HL-60 (cell line): Measurements from ENCODE around the gene SEL1L.

Experiments
- CTCF ChIP-seq: IDR thresholded peaks from one replicate; pipeline ENCODE4 v1.5.1; 2011; ENCODE audit warnings: low read length, control low read depth, inconsistent platforms; ENCODE audit not compliant: insufficient read depth
- GABPA ChIP-seq: IDR thresholded peaks from 2 replicates; pipeline ENCODE4 v1.6.1; 2012; ENCODE audit warnings: low read depth
- POLR2AphosphoS5 ChIP-seq: IDR thresholded peaks from 2 replicates; pipeline ENCODE4 v1.6.1; 2012; ENCODE audit warnings: low read depth
- REST ChIP-seq: IDR thresholded peaks from 2 replicates; pipeline ENCODE4 v1.6.1; 2012; ENCODE audit warnings: low read depth; ENCODE audit not compliant: insufficient replicate concordance

- TF ChIP-seq CTCF (no peak), POLR2AphosphoS5 (no peak), REST (no peak), GABPA (no peak)
Observed at GRCh38 chr14:81436296-81437138, 97.1 kb downstream of the SEL1L start.
